ENCODE data around the gene ACACA. TPM values are rescaled to one million over a fixed set of nuclear protein-coding genes. Genes with fewer than 3 reads are reported as not detected.

The ACACA gene
- total RNA-seq, 1 donor from 2014 or later = 42.4 TPM

DNA sequence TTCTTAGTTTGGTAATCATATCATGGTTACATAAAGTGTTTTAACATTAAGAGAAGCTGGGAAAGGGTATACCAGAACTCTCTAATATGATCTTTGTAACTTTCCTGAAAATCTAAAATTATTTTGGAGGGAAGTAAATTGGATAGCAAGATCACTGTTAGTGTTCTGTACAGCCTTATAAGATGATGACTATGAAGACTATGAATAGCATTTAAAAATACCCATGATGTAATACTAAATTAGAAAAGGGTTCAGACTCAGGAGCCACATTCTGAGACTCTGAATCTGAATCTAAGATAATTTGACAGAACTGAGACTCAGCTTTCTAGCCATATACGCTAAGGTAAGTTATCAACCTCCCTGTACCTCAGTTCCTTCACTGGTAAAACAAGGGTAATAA lies 238.9 kb downstream of the ACACA start:
- H3K4me1 Mint-ChIP-seq = no peaks in the 10 kb centered on the region
- ATAC-seq (ENCODE audit: low read depth) (no peak), DNase-seq (no peak)
- H3K36me3 Mint-ChIP-seq (ENCODE audit: low read depth) = peaks cover 6% of the 10 kb centered on the region
- no peak overlapping the region for H3K27ac Mint-ChIP-seq
- H3K9me3 Mint-ChIP-seq = no peaks in the 10 kb centered on the region
- intact Hi-C loops (cut with micrococcal nuclease) = no loop called here
- ChIA-PET CTCF (no interaction called here), POLR2A (no interaction called here)
- H3K4me3 Mint-ChIP-seq = no peak overlapping the region
- no peaks in the 10 kb centered on the region for H3K27me3 Mint-ChIP-seq
- TF ChIP-seq, protein P1, sequence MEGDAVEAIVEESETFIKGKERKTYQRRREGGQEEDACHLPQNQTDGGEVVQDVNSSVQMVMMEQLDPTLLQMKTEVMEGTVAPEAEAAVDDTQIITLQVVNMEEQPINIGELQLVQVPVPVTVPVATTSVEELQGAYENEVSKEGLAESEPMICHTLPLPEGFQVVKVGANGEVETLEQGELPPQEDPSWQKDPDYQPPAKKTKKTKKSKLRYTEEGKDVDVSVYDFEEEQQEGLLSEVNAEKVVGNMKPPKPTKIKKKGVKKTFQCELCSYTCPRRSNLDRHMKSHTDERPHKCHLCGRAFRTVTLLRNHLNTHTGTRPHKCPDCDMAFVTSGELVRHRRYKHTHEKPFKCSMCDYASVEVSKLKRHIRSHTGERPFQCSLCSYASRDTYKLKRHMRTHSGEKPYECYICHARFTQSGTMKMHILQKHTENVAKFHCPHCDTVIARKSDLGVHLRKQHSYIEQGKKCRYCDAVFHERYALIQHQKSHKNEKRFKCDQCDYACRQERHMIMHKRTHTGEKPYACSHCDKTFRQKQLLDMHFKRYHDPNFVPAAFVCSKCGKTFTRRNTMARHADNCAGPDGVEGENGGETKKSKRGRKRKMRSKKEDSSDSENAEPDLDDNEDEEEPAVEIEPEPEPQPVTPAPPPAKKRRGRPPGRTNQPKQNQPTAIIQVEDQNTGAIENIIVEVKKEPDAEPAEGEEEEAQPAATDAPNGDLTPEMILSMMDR (IDR thresholded peaks at IDR 0.05) = no peak

DNA sequence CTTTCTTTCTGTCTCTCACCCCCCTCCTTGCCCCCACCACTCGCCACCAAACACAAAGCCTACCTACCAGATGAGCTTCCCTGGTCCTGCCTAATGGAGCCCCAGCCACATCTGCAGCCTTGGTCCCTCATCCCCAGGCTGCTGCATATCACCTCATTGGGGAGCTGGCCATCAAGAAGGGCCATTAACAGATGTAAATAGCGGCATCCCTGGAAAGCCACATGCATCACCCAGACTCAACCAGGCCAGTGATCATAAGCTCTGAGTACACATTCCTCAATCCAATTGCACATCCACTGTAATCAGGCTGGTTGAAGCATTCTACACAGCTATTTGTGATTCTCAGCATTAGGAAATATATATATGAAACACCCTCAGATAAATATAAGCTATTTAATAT lies 242.6 kb downstream of the ACACA start:
- H3K27ac Mint-ChIP-seq = no peak overlapping the region
- H3K27me3 Mint-ChIP-seq = no peaks in the 10 kb centered on the region
- ChIA-PET CTCF (no interaction called here), POLR2A (no interaction called here)
- no peaks in the 10 kb centered on the region for H3K9me3 Mint-ChIP-seq
- DNase-seq (no peak), ATAC-seq (ENCODE audit: low read depth) (no peak)
- H3K36me3 Mint-ChIP-seq (ENCODE audit: low read depth) = peaks cover 30% of the 10 kb centered on the region
- no peak overlapping the region for H3K4me3 Mint-ChIP-seq
- no peaks in the 10 kb centered on the region for H3K4me1 Mint-ChIP-seq
- intact Hi-C loops (cut with micrococcal nuclease) = no loop called here
- TF ChIP-seq, protein P1 (IDR thresholded peaks at IDR 0.05) = no peak

GRCh38 chr17:37162800-37163199 lies 243.8 kb downstream of the ACACA start:
- intact Hi-C loops (cut with micrococcal nuclease) = no loop called here
- POLR2A ChIA-PET = no interaction called here
- no peak overlapping the region for H3K27ac Mint-ChIP-seq

DNA sequence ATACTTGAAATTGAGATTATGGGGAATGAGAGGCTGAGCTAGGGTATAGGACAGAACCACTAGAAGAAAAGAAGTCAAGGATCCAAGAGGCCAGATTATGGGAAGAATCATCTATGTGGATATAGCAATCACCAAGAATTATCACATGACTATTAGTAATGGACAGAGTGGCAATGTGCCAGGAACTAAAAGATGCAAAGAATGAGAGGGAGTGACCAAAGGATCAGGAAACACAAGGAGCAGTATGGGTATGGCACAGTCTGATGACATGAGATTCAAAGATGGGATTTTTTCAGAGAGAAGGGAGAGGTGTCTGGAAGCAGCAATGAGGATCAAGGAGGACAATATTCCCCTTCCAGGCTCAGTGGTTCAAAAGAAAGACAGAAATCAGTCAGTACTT lies 245.7 kb downstream of the ACACA start:
- H3K4me1 Mint-ChIP-seq = no peaks in the 10 kb centered on the region
- intact Hi-C loops (cut with micrococcal nuclease) = no loop called here
- no peaks in the 10 kb centered on the region for H3K27me3 Mint-ChIP-seq
- TF ChIP-seq, protein P1 (IDR thresholded peaks at IDR 0.05) = no peak
- ATAC-seq (ENCODE audit: low read depth) (no peak), DNase-seq (no peak)
- ChIA-PET POLR2A (no interaction called here), CTCF (no interaction called here)
- H3K4me3 Mint-ChIP-seq = no peak overlapping the region
- no peak overlapping the region for H3K27ac Mint-ChIP-seq
- peaks cover 35% of the 10 kb centered on the region for H3K36me3 Mint-ChIP-seq (ENCODE audit: low read depth)
- H3K9me3 Mint-ChIP-seq = no peaks in the 10 kb centered on the region

More at GRCh38 chr17:37162800-37163199, 243.8 kb downstream of the ACACA start:
- TF ChIP-seq, protein P1 (IDR thresholded peaks at IDR 0.05) = no peak
- Mint-ChIP-seq H3K9me3 (no peaks in the 10 kb centered on the region), H3K27me3 (no peaks in the 10 kb centered on the region), H3K4me1 (no peaks in the 10 kb centered on the region), H3K36me3 (ENCODE audit: low read depth) (peaks cover 34% of the 10 kb centered on the region), H3K4me3 (no peak overlapping the region)
- DNase-seq (no peak), ATAC-seq (ENCODE audit: low read depth) (no peak)
- CTCF ChIA-PET = no interaction called here

GRCh38 chr17:37158290-37158689 lies 248.3 kb downstream of the ACACA start:
- TF ChIP-seq, protein P1 (IDR thresholded peaks at IDR 0.05) = no peak
- DNase-seq = no peak
- Mint-ChIP-seq H3K9me3 (no peaks in the 10 kb centered on the region), H3K4me3 (no peak overlapping the region), H3K36me3 (ENCODE audit: low read depth) (peaks cover 38% of the 10 kb centered on the region), H3K27me3 (no peaks in the 10 kb centered on the region), H3K4me1 (no peaks in the 10 kb centered on the region), H3K27ac (no peak overlapping the region)
- intact Hi-C loops (cut with micrococcal nuclease) = no loop called here
- CTCF ChIA-PET = no interaction called here
- POLR2A ChIA-PET = no interaction called here
- ATAC-seq (ENCODE audit: low read depth) = no peak
